Measurements from ENCODE around the gene L3MBTL4. TPM values are rescaled to one million over a fixed set of nuclear protein-coding genes. Genes with fewer than 3 reads are reported as not detected.

The L3MBTL4 gene
- total and polyA plus RNA-seq, 5 experiments from 2014 or later = 0.13 to 0.85 (median 0.18) TPM; not detected in 2

- Mint-ChIP-seq H3K36me3 (no peaks in the 10 kb centered on the region), H3K9me3 (peaks cover 0 to 7% (median 0%) of the 10 kb centered on the region in 9 donors), H3K27ac (no peak overlapping the region), H3K4me1 (peaks cover 0 to 13% (median 0%) of the 10 kb centered on the region in 4 donors), H3K4me3 (no peak overlapping the region), H3K27me3 (peaks cover 0 to 4% (median 0%) of the 10 kb centered on the region in 5 donors)
- DNase-seq (no peak), ATAC-seq (no peak)
- POLR2A ChIA-PET = no interaction called here
Measured at GRCh38 chr18:6249788-6250187, 164.9 kb downstream of the L3MBTL4 start.

GRCh38 chr18:6249170-6249569, 165.5 kb downstream of the L3MBTL4 start:
- peaks cover 0 to 4% (median 0%) of the 10 kb centered on the region in 5 donors for H3K27me3 Mint-ChIP-seq
- peaks cover 0 to 13% (median 0%) of the 10 kb centered on the region in 4 donors for H3K4me1 Mint-ChIP-seq
- POLR2A ChIA-PET = no interaction called here
- H3K4me3 Mint-ChIP-seq = no peak overlapping the region
- DNase-seq (no peak), ATAC-seq (no peak)
- no peak overlapping the region for H3K27ac Mint-ChIP-seq
- H3K36me3 Mint-ChIP-seq = no peaks in the 10 kb centered on the region
- peaks cover 0 to 7% (median 0%) of the 10 kb centered on the region in 9 donors for H3K9me3 Mint-ChIP-seq

DNA sequence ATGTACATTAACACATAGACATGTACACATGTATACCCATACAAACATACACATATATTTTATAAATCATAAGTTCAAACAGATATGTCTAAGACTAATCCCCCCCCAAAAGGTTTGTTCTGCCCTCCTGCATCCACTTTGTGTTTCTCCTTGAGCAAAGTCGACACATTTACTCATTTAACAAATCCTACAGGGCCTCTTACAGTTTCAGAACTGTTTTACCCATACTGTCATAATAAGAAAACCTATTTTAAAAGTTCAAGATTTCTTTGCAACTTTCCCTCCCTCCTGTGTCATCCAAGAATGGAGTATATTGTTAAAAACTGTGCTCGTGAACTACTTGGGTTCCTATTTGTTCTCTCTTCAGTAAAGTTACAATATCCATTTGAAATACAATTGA, 166.7 kb downstream of the L3MBTL4 start:
- Mint-ChIP-seq H3K9me3 (peaks cover 0 to 3% (median 0%) of the 10 kb centered on the region in 9 donors), H3K4me3 (no peak overlapping the region), H3K27me3 (peaks cover 0 to 4% (median 0%) of the 10 kb centered on the region in 5 donors), H3K36me3 (no peaks in the 10 kb centered on the region), H3K4me1 (peaks cover 0 to 13% (median 0%) of the 10 kb centered on the region in 4 donors), H3K27ac (no peak overlapping the region)
- ATAC-seq (no peak), DNase-seq (no peak)
- POLR2A ChIA-PET = no interaction called here

DNA sequence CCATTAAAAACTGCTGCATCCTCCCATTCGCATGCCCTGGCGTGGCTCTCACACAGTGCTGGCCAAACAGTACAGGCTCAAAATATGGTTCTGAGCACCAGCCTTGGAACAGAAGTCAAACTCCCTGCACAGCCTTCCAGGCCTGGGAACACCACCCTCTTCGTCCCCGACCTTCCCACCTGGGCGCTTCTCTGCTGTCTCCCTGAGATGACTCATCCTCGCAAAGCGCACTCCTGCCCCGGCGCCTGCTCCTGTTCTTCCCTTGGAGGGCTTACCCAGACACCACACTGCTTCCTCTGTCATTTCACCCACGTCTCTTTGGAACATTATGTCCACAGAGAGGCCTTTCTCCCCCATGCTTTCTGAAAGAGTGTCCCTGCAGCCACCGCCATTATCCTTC, 172.7 kb downstream of the L3MBTL4 start:
- H3K36me3 Mint-ChIP-seq = no peaks in the 10 kb centered on the region
- H3K27me3 Mint-ChIP-seq = no peaks in the 10 kb centered on the region
- no peak overlapping the region for H3K4me3 Mint-ChIP-seq
- no peak for DNase-seq
- no peak overlapping the region for H3K27ac Mint-ChIP-seq
- ATAC-seq = no peak
- H3K4me1 Mint-ChIP-seq = no peaks in the 10 kb centered on the region
- POLR2A ChIA-PET = no interaction called here
- peaks cover 0 to 3% (median 0%) of the 10 kb centered on the region in 9 donors for H3K9me3 Mint-ChIP-seq

- Mint-ChIP-seq H3K36me3 (no peaks in the 10 kb centered on the region), H3K27me3 (no peaks in the 10 kb centered on the region), H3K27ac (no peak overlapping the region), H3K4me1 (no peaks in the 10 kb centered on the region), H3K4me3 (no peak overlapping the region), H3K9me3 (peaks cover 0 to 4% (median 0%) of the 10 kb centered on the region in 9 donors)
- POLR2A ChIA-PET = no interaction called here
- ATAC-seq (no peak), DNase-seq (no peak)
Measured at GRCh38 chr18:6239716-6240115, 175.0 kb downstream of the L3MBTL4 start.

- Mint-ChIP-seq H3K4me1 (no peaks in the 10 kb centered on the region), H3K4me3 (no peak overlapping the region), H3K9me3 (peaks cover 0 to 11% (median 4%) of the 10 kb centered on the region in 9 donors), H3K27me3 (no peaks in the 10 kb centered on the region), H3K36me3 (no peaks in the 10 kb centered on the region), H3K27ac (no peak overlapping the region)
- DNase-seq = no peak
- POLR2A ChIA-PET = no interaction called here
- ATAC-seq = no peak
Measured at GRCh38 chr18:6236258-6236657, 178.5 kb downstream of the L3MBTL4 start.

GRCh38 chr18:6222271-6222670, 192.4 kb downstream of the L3MBTL4 start:
- no peak for ATAC-seq
- DNase-seq = no peak
- POLR2A ChIA-PET = no interaction called here
- H3K4me1 Mint-ChIP-seq = no peaks in the 10 kb centered on the region
- H3K4me3 Mint-ChIP-seq = no peak overlapping the region
- peaks cover 0 to 4% (median 2%) of the 10 kb centered on the region in 5 donors for H3K27me3 Mint-ChIP-seq
- H3K36me3 Mint-ChIP-seq = no peaks in the 10 kb centered on the region
- no peak overlapping the region for H3K27ac Mint-ChIP-seq
- peaks cover 0 to 11% (median 0%) of the 10 kb centered on the region in 9 donors for H3K9me3 Mint-ChIP-seq

- no peaks in the 10 kb centered on the region for H3K36me3 Mint-ChIP-seq
- ATAC-seq (no peak), DNase-seq (no peak)
- no peak overlapping the region for H3K4me3 Mint-ChIP-seq
- no peaks in the 10 kb centered on the region for H3K4me1 Mint-ChIP-seq
- no peak overlapping the region for H3K27ac Mint-ChIP-seq
- H3K27me3 Mint-ChIP-seq = peaks cover 0 to 4% (median 2%) of the 10 kb centered on the region in 5 donors
- POLR2A ChIA-PET = no interaction called here
- peaks cover 0 to 11% (median 0%) of the 10 kb centered on the region in 9 donors for H3K9me3 Mint-ChIP-seq
Measured at GRCh38 chr18:6221602-6222014, 193.1 kb downstream of the L3MBTL4 start.

GRCh38 chr18:6220129-6220528, 194.6 kb downstream of the L3MBTL4 start:
- H3K4me3 Mint-ChIP-seq = no peak overlapping the region
- POLR2A ChIA-PET = no interaction called here
- no peak for ATAC-seq
- H3K9me3 Mint-ChIP-seq = peaks cover 0 to 8% (median 0%) of the 10 kb centered on the region in 9 donors
- H3K27ac Mint-ChIP-seq = no peak overlapping the region
- no peaks in the 10 kb centered on the region for H3K4me1 Mint-ChIP-seq
- DNase-seq = no peak
- no peaks in the 10 kb centered on the region for H3K36me3 Mint-ChIP-seq
- H3K27me3 Mint-ChIP-seq = peaks cover 0 to 4% (median 2%) of the 10 kb centered on the region in 5 donors

DNA sequence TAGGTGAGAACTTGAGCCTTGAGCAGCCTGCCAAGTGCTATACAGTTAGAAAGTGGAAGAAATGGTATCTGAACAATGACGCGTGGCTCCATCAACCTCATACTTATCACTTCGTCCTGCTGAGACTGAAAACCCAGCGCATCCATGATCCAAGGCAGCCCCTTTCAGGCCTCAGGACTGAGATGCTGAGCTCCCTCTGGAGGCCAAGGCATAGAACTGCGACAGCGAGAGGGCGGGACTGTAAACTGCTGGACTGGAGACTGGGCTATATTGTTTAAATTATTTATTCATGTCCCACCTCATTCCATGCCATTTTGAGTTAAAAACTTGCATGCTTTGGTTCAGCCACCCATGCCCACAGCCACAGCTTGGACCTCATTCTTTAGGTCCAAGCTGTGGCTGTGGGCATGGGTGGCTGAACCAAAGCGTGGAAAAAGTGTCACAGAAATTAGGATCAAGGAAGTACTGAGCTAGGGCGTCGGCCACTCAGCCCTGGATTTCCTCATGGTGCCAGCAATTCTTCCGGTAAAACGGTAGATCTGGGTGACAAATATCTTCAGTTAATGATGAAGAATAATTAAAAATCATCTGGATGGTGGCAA, 195.5 kb downstream of the L3MBTL4 start:
- H3K36me3 Mint-ChIP-seq = no peaks in the 10 kb centered on the region
- peaks cover 0 to 2% (median 0%) of the 10 kb centered on the region in 9 donors for H3K9me3 Mint-ChIP-seq
- H3K4me1 Mint-ChIP-seq = no peaks in the 10 kb centered on the region
- POLR2A ChIA-PET = no interaction called here
- no peak for DNase-seq
- no peak overlapping the region for H3K4me3 Mint-ChIP-seq
- ATAC-seq = no peak
- peaks cover 0 to 4% (median 2%) of the 10 kb centered on the region in 5 donors for H3K27me3 Mint-ChIP-seq
- no peak overlapping the region for H3K27ac Mint-ChIP-seq

DNA sequence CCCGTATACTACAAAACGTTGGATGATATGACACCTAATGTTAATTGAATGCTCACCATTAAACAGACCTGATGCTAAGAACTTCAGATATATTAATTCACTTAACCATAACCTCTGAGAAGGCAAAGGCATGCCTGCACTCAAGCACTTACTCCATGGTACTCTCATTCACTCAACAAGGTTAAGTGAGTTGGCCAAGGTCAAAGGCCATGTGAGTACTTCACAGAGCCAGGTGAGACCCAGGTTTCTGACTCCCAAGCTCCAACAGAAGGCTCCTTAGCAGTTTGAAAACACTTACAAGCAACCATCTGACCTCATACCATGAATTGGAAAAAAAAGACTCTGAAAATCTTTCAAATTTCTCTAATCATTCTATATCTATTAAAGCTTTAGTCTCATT, 198.8 kb downstream of the L3MBTL4 start:
- no peaks in the 10 kb centered on the region for H3K36me3 Mint-ChIP-seq
- H3K4me3 Mint-ChIP-seq = no peak overlapping the region
- H3K9me3 Mint-ChIP-seq = peaks cover 0 to 2% (median 0%) of the 10 kb centered on the region in 9 donors
- H3K27ac Mint-ChIP-seq = no peak overlapping the region
- POLR2A ChIA-PET = no interaction called here
- DNase-seq = no peak
- peaks cover 0 to 4% (median 2%) of the 10 kb centered on the region in 5 donors for H3K27me3 Mint-ChIP-seq
- H3K4me1 Mint-ChIP-seq = no peaks in the 10 kb centered on the region
- no peak for ATAC-seq

GRCh38 chr18:6211174-6211504, 203.6 kb downstream of the L3MBTL4 start:
- POLR2A ChIA-PET = no interaction called here
- Mint-ChIP-seq H3K27me3 (peaks cover 0 to 1% (median 0%) of the 10 kb centered on the region in 5 donors), H3K4me1 (no peaks in the 10 kb centered on the region), H3K36me3 (no peaks in the 10 kb centered on the region), H3K27ac (no peak overlapping the region), H3K4me3 (no peak overlapping the region), H3K9me3 (no peaks in the 10 kb centered on the region)
- no peak for ATAC-seq
- DNase-seq = no peak

DNA sequence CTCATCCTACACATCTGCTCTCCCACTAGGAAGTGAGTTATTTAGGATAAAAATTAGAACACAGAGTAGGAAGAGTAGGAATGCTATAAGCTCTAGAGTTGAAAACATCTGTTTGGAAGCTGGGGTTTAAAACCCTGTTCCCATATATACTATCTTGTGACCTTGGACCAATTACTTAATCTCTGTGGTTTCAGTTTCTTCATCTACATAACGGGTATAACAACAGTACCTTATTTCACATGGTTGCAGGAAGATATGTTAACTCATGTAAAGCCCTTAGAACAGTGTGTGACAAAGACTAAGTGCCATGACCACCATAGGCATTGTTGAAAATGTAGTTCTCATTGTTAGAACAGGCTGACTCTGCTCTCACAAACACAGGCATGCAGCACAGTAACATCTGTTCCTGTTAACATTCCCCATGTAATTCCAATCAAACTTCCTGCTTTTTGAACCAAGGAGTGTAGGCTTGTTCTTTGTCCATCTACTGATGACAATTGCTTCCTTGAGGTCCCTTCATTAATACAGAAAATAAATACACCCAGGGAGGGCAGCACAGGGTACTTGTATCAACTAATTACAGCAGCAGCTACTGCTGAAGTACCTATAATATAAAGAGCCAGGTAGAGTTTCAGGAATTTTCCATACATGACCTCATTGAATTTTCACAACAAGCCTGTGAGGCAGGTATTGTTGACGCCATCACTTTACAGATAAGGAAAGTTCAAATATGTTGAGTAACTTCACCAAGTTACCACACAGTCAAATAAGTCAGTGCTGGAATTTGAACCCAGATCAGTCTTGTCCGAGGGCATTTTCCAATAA, 204.2 kb downstream of the L3MBTL4 start:
- POLR2A ChIA-PET = no interaction called here
- H3K27ac Mint-ChIP-seq = no peak overlapping the region
- H3K27me3 Mint-ChIP-seq = peaks cover 0 to 1% (median 0%) of the 10 kb centered on the region in 5 donors
- no peaks in the 10 kb centered on the region for H3K4me1 Mint-ChIP-seq
- no peaks in the 10 kb centered on the region for H3K36me3 Mint-ChIP-seq
- DNase-seq = no peak
- ATAC-seq = no peak
- no peaks in the 10 kb centered on the region for H3K9me3 Mint-ChIP-seq
- H3K4me3 Mint-ChIP-seq = no peak overlapping the region

All from naive thymus-derived CD8-positive, alpha-beta T cell (primary cell).